ENCODE data around the gene SULT1A2. TPM values are rescaled to one million over a fixed set of nuclear protein-coding genes. Genes with fewer than 3 reads are reported as not detected.
"Not testable (repeated sequence)": the region's sequence is repeated elsewhere in the genome, so short reads cannot be mapped to it uniquely, and the experiment has no call there.

The SULT1A2 gene
- total RNA-seq, 1 experiment from 2014 or later, result not detected

DNA sequence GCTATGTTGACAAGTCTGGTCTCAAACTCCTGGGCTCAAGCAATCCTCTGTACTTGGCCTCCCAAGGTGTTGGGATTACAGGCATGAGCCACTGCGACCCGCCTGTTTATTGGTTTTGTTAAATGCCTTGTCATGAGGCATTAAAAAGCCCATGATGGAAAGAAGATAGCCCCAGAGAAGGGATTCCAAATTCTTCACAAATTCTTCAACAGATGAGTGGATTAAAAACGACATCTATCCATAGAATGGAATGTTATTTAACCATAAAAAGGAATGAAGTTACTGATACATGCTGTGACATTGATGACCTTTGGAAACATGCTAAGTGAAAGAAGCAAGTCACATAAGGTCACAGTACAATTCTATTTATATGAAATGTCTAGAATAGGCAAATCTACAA lies 38.4 kb downstream of the SULT1A2 start:
- DNase-seq (ENCODE audit: low read depth), result no peak

DNA sequence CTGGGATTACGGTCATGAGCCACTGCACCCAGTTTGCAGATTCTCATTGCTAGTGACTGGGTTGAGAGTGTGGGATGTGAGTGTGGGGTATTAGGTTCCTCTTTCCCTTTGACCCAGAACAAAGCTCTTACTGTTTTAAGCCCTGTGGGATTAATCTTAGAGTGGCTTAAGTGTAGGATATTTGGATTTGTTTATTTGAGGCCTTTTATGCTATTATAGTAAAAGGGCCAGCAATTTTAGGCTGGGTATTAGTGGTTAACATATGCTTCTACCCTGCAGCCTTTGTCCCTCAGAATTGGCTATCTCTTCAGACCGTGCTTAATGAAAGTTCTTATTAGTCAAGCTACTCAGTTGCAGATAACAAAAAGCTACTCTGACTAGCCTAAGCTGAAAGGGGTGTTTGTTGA lies 39.9 kb downstream of the SULT1A2 start:
- no peak for DNase-seq (ENCODE audit: low read depth)

DNA sequence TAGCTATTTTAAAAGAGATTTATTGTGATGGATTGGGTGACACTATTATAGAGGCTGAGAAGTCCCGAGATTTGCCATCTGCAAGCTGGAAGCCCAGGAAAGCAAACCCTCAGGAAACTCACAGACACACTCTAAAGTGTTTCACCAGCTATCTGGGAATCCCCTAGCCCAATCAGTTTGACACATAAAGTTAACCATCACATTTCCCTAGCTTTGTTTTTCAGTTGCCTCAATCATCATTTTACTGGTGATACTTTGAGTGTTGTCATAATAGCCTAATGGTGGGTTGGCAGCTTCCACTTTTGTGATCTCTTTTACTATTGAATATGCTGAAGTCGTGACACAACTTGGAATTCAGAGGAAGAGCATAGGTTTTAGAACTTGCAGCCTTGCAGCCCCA lies 41.3 kb downstream of the SULT1A2 start:
- no peak for DNase-seq (ENCODE audit: low read depth)

DNA sequence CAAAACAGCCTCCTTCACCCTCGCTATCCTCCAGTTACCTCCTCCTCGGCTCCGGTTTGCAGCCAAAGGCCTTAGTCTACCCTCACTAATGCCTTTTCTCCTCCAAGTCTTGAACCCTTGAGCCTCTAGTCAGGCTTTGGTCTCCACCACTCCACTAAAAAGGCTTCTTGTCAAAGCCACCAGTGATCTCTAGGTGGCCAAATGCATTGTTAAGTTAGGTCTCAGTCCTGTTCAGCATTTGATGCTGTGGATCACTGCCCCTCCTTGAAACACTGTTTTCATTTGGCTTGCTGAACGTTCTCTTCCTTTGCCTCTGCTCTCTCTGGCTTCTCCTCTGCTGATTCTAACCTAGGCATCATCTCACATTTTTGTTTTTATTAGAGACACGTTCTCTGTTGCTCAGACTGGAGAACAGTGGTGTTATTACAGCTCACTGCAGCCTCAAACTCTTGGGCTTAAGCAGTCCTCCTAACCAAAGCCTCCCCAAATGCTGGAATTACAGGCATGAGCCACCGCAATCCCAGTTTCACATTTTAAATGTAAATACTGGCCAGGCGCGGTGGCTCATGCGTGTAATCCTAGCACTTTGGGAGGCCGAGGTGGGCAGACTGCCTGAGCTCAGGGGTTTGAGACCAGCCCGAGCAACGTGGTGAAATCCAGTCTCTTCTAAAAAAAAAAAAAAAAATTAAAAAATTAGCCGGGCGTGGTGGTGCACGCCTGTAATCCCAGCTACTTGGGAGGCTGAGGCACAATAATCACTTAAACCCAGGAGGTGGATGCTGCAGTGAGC lies 42.0 kb downstream of the SULT1A2 start:
- no peak for DNase-seq (ENCODE audit: low read depth)

DNA sequence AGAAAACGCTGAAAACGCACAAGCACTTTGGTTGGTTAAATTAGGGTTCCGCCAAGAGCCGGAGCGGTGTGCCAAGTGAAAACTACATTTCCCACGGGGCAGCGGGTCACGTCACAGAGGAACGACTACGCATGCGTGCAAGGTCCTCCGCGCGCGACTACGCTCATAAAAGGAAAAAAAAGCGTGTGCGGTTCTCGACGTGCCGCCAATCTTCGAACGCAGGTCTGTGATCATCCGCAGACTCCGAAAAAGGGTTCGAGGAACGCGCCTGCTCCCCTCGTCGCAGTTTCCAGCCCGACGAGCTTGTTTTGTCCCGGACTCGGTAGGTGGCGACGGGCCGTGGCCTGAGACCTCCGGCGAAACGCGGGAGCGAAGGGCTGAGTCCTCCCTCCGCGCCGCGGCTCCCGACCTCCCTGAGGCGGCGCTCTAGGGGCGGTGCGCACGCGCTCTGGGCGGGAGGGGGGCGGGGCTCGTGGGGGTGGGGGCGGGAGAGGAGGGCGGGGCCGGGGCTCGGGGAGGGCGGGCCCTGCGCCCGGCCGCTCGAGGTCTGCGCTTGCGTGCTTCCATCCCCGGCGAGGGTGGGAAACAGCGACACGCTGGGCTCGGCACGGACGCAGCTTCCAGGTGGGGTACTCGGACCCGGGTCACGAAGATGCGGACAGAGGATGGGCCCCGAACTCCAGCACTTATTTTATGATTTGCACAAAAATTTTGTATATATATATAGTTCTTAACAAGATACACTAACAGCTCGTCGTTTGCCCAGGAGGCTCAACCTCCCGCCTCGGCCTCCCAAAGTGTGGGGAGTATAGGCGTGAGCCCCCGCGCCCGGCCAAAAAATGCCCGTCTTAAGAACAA lies 42.8 kb downstream of the SULT1A2 start, which contains the start of gene SGF29:
TSS of gene SGF29 (plus strand) at position 145 of the 858 bp plus-strand sequence. CDS start 27,150 bp downstream, outside the sequence.
- DNase-seq (ENCODE audit: low read depth), result peak; percentile 89

DNA sequence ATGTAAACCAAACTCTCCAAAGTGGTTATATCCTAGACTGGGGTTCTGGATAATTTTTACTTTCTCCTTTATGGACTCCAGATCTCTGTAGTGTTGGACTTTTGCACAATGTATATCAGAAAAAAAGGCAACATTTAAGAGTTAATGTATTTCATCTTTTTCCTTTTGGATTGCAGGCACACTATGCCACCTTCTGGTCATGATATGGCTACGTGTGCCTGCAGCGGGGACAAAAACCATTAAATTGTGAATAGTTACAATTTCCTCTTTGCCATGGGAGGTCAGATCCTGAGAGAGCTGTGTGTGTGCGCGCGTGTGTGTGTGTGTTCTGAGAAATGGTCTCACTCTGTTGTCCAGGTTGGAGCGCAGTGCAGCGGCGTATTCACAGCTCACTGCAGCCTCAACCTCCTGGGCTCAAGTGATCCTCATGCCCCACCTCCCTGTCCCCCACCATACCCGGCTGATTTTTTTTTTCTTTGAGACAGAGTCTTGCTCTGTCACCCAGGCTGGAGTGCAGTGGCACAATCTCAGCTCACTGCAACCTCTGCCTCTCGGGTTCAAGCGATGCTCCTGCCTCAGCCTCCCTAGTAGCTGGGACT lies 47.5 kb downstream of the SULT1A2 start:
- DNase-seq (ENCODE audit: low read depth), result peak; percentile 28

DNA sequence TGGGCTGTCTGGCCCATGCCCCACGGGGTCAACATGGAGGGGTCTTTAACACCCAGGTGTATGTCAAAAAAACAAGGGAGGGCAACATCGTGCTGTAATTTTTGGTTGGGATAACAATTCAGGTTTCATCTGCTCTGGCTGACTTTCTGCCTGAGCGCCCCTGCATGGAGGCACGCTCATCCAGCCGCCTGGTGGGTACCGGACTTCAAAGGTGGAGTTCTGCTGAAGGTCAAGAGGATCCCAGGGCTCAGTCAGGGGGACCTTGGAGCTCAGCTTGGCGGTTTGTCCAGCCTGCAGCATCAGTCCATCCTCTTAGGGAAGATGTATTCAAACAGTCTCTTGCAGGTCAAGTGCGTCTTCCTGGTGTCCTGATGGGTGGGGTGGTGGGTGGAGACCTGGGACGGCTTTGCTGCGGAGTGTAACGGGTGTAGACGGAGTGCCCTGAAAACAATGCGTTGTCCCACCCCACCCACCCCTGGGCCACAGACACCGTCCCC lies 48.5 kb downstream of the SULT1A2 start:
- DNase-seq (ENCODE audit: low read depth), result no peak

DNA sequence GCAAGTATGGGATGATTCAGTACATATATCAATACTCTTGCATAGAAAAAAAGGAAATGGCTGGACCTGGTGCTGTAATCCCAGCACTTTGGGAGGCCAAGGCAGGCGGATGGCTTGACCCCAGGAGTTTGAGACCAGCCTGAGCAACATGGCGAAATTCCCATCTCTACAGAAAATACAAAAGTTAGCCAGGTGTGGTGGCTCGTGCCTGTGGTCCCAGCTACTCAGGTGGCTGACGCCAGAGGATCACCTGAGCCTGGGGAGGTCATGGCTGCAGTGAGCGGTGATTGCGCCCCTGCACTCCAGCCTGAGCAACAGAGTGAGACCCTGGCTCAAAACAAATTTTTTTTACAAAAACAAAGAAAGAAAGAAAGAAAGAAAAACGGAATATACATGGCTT lies 50.2 kb downstream of the SULT1A2 start:
- no peak for DNase-seq (ENCODE audit: low read depth)

DNA sequence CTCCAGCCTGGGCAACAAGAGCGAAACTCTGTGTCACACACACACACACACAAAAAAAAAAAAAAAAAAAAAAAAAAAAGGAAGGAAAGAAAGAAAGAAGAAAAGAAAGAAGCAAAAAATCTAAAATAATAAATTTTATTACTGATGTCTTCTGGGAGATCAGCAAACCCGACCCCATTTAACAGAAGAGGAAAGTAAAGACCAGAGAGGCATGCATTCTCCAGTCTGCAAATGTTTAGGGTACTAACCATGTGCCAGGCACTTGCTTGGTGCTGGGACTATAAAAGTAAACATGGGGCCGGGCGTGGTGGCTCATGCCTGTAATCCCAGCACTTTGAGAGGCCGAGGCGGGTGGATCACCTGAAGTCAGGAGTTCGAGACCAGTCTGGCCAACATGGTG lies 50.9 kb downstream of the SULT1A2 start:
- not testable (repeated sequence) for DNase-seq (ENCODE audit: low read depth)

DNA sequence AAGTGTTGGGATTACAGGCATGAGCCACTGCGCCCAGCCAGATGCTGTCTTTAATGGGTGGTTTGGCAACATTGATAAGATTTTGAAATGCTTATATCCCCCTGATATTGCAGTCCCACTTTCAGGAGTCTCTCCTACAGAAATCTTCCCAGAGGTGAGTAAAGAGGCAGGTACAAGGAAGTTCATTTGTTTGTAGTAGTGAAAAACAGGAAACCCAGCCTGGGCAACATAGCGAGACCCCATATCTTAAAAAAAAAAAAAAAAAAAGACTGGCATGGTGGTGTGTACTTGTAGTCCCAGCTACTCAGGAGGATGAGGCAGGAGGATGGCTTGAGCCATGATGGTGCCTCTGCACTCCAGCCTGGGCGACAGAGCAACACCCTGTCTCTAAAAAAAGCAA lies 51.9 kb downstream of the SULT1A2 start:
- no peak for DNase-seq (ENCODE audit: low read depth)

DNA sequence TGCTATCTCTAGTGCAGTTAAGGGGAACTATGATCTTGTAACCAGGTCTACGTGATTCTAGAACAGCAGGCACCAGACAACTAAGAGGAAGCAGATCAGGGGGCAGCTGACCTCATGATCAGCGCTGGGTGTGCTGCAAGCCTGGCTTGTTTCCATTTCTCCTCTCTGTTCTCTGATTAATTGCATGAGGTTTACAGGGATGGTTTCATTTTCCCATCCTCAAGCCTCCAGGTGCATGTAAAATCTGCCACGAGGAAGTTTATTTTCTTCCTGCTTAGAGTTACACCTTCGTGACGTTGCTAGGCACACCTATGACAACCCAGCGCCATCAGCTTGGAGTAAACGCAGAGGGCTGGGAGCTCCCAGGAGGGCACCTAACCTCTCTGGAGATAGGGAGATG lies 53.8 kb downstream of the SULT1A2 start:
- DNase-seq (ENCODE audit: low read depth), result no peak

DNA sequence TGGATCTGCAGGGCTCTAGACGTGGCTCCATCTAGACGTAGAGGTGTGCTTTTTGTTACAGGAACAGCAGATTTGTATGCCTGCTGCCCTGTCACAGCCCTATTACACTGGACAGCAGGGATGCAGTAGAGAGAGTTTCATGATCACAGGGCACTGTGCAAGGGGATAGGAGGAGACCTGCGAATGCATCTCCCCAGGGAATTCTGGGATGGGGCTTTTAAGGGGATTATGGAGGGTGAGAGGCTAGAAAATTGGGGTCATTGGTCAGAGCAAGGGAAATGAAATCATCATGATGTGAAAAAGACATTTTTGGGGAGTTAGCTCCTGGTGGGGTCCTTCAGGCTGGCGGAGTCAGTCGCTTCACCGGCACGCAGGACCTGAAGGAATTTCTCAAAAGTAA lies 54.2 kb downstream of the SULT1A2 start:
- no peak for DNase-seq (ENCODE audit: low read depth)

Other genes with a start within 250 kb of the SULT1A2 start
- gene NPIPB6, start 233.5 kb downstream of the SULT1A2 start, total RNA-seq (2014; rRNA removed; shearing (Covaris generic)), result 0.46 TPM in 1 of 2 replicates, not detected in the other
- 87.0 and 95.5 TPM in 2 replicates for gene EIF3CL, start 193.2 kb downstream of the SULT1A2 start, total RNA-seq (2014; rRNA removed; shearing (Covaris generic))
- gene NPIPB7, start 124.7 kb downstream of the SULT1A2 start, total RNA-seq (2014; rRNA removed; shearing (Covaris generic)), result not detected in 2 replicates
- 4.7 and 7.4 TPM in 2 replicates for gene CLN3, start 105.0 kb downstream of the SULT1A2 start, total RNA-seq (2014; rRNA removed; shearing (Covaris generic))
- gene APOBR, start 102.4 kb downstream of the SULT1A2 start, total RNA-seq (2014; rRNA removed; shearing (Covaris generic)), result 0.06 TPM in 1 of 2 replicates, not detected in the other
- not detected in 2 replicates for gene IL27, start 90.2 kb downstream of the SULT1A2 start, total RNA-seq (2014; rRNA removed; shearing (Covaris generic))
- 1.5 and 19.5 TPM in 2 replicates for gene NUPR1, start 58.1 kb downstream of the SULT1A2 start, total RNA-seq (2014; rRNA removed; shearing (Covaris generic))
- gene SGF29, start 43.1 kb downstream of the SULT1A2 start, total RNA-seq (2014; rRNA removed; shearing (Covaris generic)), result 24.3 and 27.8 TPM in 2 replicates
- gene SULT1A1, start 13.0 kb upstream of the SULT1A2 start, total RNA-seq (2014; rRNA removed; shearing (Covaris generic)), result 2.4 and 4.1 TPM in 2 replicates
- not detected in 2 replicates for gene NPIPB8, start 41.0 kb upstream of the SULT1A2 start, total RNA-seq (2014; rRNA removed; shearing (Covaris generic))
- 50.5 and 102 TPM in 2 replicates for gene EIF3C, start 114.4 kb upstream of the SULT1A2 start, total RNA-seq (2014; rRNA removed; shearing (Covaris generic))
- gene NPIPB9, start 154.7 kb upstream of the SULT1A2 start, total RNA-seq (2014; rRNA removed; shearing (Covaris generic)), result not detected in 2 replicates
- gene ATXN2L, start 225.9 kb upstream of the SULT1A2 start, total RNA-seq (2014; rRNA removed; shearing (Covaris generic)), result 25.4 and 30.5 TPM in 2 replicates
- 157 and 180 TPM in 2 replicates for gene TUFM, start 249.3 kb upstream of the SULT1A2 start, total RNA-seq (2014; rRNA removed; shearing (Covaris generic))

All from Daoy (cell line).